HepG2 (cell line): ENCODE measurements around the gene UACA. TPM values are rescaled to one million over a fixed set of nuclear protein-coding genes. Genes with fewer than 3 reads are reported as not detected.
A peak's percentile ranks its signal among the peaks of the same experiment; 100 is the strongest.

ENCODE experiments used
- BORCS8-MEF2B ChIP-seq: sonication (generic); formaldehyde crosslinking; IDR thresholded peaks from 2 replicates; pipeline ENCODE4 v1.8.0; 2022; ENCODE audit warnings: mild to moderate bottlenecking, missing genetic modification reagents
- FOXM1 ChIP-seq: sonication (generic); formaldehyde crosslinking; IDR thresholded peaks from 2 replicates; pipeline ENCODE4 v1.5.0; 2020; ENCODE audit warnings: missing genetic modification reagents
- MIER2 ChIP-seq: IDR thresholded peaks from 2 replicates; pipeline ENCODE4 v1.6.1; 2016; ENCODE audit warnings: missing biosample characterization, missing genetic modification reagents
- MYNN ChIP-seq: sonication (generic); formaldehyde crosslinking; IDR thresholded peaks from 2 replicates; pipeline ENCODE4 v1.4.0; 2020; ENCODE audit warnings: mild to moderate bottlenecking, low read depth, missing genetic modification reagents
- NR2F1 ChIP-seq, 2 experiments: fragments of 450-650 bp in 1 of 2; formaldehyde crosslinking in 1 of 2; IDR thresholded peaks; 2 replicates each; pipeline versions ENCODE4 v1.5.0 to v1.6.1; 2016 to 2020; ENCODE audit warnings: mild to moderate bottlenecking in 1 of 2, missing compliant biosample characterization in 1 of 2, missing genetic modification reagents in 1 of 2, moderate library complexity in 1 of 2
- ZBTB21 ChIP-seq: sonication (generic); formaldehyde crosslinking; IDR thresholded peaks from 2 replicates; pipeline ENCODE4 v1.4.0; 2020; ENCODE audit warnings: missing genetic modification reagents
- ZMYM4 ChIP-seq: sonication (generic); formaldehyde crosslinking; IDR thresholded peaks from 2 replicates; pipeline ENCODE4 v1.8.1; 2023; ENCODE audit warnings: mild to moderate bottlenecking, missing genetic modification reagents
- ZNF136 ChIP-seq: sonication (generic); formaldehyde crosslinking; IDR thresholded peaks from 2 replicates; pipeline ENCODE4 v1.8.1; 2022; ENCODE audit warnings: low read depth, mild to moderate bottlenecking, moderate library complexity, missing genetic modification reagents
- ZNF235 ChIP-seq: sonication (generic); formaldehyde crosslinking; IDR thresholded peaks from 2 replicates; pipeline ENCODE4 v1.8.1; 2023; ENCODE audit warnings: mild to moderate bottlenecking, missing genetic modification reagents, borderline replicate concordance
- ZNF264 ChIP-seq: sonication (generic); formaldehyde crosslinking; IDR thresholded peaks from 2 replicates; pipeline ENCODE4 v1.4.0; 2020; ENCODE audit warnings: missing genetic modification reagents
- ZNF430 ChIP-seq: sonication (generic); formaldehyde crosslinking; IDR thresholded peaks from 2 replicates; pipeline ENCODE4 v1.9.0; 2021; ENCODE audit warnings: mild to moderate bottlenecking, missing genetic modification reagents
- ZSCAN20 ChIP-seq: sonication (generic); formaldehyde crosslinking; IDR thresholded peaks from 2 replicates; pipeline ENCODE4 v1.4.0; 2020; ENCODE audit warnings: missing genetic modification reagents, mild to moderate bottlenecking, borderline replicate concordance
- polyA plus RNA-seq, 8 experiments: library from polyadenylated mRNA; depleted of rRNA in 3 of 8; stranded (reverse) in 7 of 8; unstranded in 1 of 8; fragments of >200 nt; fragmentation: Illumina TruSeq in 4 of 8; extraction: Trizol in 4 of 8; gene quantifications; 2 replicates each; pipeline versions ENCODE4 v1.2.1 to v1.2.3, GENCODE V29; 2011 to 2016; ENCODE audit warnings: low read depth in 4 of 8, missing spikeins in 1 of 8, mixed read lengths in 1 of 8; ENCODE audit not compliant: insufficient read depth in 1 of 8
- total RNA-seq, 5 experiments: library from RNA; depleted of rRNA; stranded (reverse); fragments of >200 nt; fragmentation: Illumina TruSeq; extraction: Trizol; gene quantifications; 2 replicates each; pipeline ENCODE4 v1.2.3, GENCODE V29; 2016; ENCODE audit warnings: low read depth in 1 of 5
- TF ChIP-seq, protein P1 (sequence below): sonication (generic); formaldehyde crosslinking; IDR thresholded peaks from 2 replicates; pipeline ENCODE4 v1.4.0; 2020; ENCODE audit warnings: mild to moderate bottlenecking, missing genetic modification reagents, borderline replicate concordance
- TF ChIP-seq, protein P2 (sequence below): sonication (generic); formaldehyde crosslinking; IDR thresholded peaks from 2 replicates; pipeline ENCODE4 v1.5.0; 2020; ENCODE audit warnings: mild to moderate bottlenecking, missing genetic modification reagents, borderline replicate concordance
- TF ChIP-seq, protein P3 (sequence below), 2 experiments: sonication (generic) in 1 of 2; formaldehyde crosslinking in 1 of 2; IDR thresholded peaks; 2 replicates each; pipeline versions ENCODE4 v1.6.1 to v1.9.0; 2014 to 2022; ENCODE audit warnings: antibody characterized with exemption in 1 of 2, borderline replicate concordance in 1 of 2, inconsistent platforms in 1 of 2, low read depth in 1 of 2, missing genetic modification reagents in 1 of 2

UACA gene
- total and polyA plus RNA-seq, 2 of the 13 experiments (the other 11 are each of a cell fraction or from before 2014, with no cell fraction given), result 17.8 to 39.2 TPM

DNA sequence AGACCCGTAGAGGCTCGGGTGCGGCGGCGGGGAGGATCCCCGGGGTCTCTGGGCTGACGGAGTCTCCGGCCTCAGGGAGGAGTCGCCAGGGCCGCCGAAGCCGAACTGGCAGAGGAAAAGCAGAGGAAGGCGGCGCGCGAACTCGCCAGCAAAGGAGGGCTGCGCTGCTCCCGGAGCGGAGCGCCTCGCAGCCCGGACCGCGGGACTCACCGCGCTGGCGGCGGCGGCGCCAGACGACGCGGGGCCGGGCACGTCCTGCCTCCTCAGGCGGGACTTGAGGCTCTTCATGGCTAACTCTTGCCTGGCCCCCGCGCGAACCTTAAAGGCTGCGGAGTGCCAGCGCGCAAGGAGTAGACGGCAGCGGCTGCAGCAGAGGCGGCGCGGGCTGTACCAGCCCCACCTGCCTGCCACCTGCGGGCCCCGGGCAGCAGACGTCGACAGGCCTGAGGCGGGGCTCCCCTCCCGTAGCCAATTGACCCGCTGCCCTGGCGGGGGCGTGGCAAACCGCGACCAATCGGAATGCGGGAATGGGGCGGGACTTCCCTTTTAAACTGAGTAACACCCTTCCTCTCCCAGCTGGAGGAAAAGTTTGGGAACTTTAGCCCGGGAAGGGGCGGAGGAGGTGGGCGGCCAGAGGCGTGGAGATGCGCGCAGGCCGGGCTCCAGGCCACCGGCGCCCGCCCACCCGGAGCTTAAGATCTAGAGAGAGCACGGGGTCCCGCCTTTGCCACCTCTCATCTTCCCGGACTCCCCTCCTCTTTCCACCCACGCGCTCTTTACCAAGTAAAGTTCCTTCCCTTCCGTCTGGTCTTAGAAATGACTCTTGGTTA lies at the start of gene UACA (continued):
- TF ChIP-seq, protein P1, sequence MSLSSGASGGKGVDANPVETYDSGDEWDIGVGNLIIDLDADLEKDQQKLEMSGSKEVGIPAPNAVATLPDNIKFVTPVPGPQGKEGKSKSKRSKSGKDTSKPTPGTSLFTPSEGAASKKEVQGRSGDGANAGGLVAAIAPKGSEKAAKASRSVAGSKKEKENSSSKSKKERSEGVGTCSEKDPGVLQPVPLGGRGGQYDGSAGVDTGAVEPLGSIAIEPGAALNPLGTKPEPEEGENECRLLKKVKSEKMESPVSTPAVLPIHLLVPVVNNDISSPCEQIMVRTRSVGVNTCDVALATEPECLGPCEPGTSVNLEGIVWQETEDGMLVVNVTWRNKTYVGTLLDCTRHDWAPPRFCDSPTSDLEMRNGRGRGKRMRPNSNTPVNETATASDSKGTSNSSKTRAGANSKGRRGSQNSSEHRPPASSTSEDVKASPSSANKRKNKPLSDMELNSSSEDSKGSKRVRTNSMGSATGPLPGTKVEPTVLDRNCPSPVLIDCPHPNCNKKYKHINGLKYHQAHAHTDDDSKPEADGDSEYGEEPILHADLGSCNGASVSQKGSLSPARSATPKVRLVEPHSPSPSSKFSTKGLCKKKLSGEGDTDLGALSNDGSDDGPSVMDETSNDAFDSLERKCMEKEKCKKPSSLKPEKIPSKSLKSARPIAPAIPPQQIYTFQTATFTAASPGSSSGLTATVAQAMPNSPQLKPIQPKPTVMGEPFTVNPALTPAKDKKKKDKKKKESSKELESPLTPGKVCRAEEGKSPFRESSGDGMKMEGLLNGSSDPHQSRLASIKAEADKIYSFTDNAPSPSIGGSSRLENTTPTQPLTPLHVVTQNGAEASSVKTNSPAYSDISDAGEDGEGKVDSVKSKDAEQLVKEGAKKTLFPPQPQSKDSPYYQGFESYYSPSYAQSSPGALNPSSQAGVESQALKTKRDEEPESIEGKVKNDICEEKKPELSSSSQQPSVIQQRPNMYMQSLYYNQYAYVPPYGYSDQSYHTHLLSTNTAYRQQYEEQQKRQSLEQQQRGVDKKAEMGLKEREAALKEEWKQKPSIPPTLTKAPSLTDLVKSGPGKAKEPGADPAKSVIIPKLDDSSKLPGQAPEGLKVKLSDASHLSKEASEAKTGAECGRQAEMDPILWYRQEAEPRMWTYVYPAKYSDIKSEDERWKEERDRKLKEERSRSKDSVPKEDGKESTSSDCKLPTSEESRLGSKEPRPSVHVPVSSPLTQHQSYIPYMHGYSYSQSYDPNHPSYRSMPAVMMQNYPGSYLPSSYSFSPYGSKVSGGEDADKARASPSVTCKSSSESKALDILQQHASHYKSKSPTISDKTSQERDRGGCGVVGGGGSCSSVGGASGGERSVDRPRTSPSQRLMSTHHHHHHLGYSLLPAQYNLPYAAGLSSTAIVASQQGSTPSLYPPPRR (CRISPR knock-in tag), result no peak
- TF ChIP-seq MYNN (no peak), ZSCAN20 (CRISPR knock-in tag) (peak; percentile 17; the same call in 1 of the 2 replicates), ZNF430 (CRISPR knock-in tag) (no peak), ZNF235 (CRISPR knock-in tag) (0 out of 2 replicates have a peak, but pooled peaks have one; percentile 80), ZNF136 (CRISPR knock-in tag) (no peak), ZMYM4 (CRISPR knock-in tag) (peak; percentile 65), MIER2 (CRISPR knock-in tag) (no peak), ZNF264 (CRISPR knock-in tag) (no peak), BORCS8-MEF2B (CRISPR knock-in tag) (peak; percentile 42), NR2F1 (CRISPR knock-in tag; IDR thresholded peaks at IDR 0.05) (no peak), ZBTB21 (CRISPR knock-in tag) (no peak), FOXM1 (CRISPR knock-in tag) (0 out of 2 replicates have a peak, but pooled peaks have one; percentile 32)
- TF ChIP-seq, protein P2, sequence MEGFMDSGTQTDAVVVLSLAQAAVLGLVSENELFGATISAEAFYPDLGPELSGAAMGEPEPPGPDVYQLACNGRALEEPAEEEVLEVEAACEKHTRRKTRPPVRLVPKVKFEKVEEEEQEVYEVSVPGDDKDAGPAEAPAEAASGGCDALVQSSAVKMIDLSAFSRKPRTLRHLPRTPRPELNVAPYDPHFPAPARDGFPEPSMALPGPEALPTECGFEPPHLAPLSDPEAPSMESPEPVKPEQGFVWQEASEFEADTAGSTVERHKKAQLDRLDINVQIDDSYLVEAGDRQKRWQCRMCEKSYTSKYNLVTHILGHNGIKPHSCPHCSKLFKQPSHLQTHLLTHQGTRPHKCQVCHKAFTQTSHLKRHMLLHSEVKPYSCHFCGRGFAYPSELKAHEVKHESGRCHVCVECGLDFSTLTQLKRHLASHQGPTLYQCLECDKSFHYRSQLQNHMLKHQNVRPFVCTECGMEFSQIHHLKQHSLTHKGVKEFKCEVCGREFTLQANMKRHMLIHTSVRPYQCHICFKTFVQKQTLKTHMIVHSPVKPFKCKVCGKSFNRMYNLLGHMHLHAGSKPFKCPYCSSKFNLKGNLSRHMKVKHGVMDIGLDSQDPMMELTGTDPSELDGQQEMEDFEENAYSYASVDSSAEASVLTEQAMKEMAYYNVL, result peak; percentile 59; the same call in 1 of the 2 replicates
- TF ChIP-seq, protein P3, sequence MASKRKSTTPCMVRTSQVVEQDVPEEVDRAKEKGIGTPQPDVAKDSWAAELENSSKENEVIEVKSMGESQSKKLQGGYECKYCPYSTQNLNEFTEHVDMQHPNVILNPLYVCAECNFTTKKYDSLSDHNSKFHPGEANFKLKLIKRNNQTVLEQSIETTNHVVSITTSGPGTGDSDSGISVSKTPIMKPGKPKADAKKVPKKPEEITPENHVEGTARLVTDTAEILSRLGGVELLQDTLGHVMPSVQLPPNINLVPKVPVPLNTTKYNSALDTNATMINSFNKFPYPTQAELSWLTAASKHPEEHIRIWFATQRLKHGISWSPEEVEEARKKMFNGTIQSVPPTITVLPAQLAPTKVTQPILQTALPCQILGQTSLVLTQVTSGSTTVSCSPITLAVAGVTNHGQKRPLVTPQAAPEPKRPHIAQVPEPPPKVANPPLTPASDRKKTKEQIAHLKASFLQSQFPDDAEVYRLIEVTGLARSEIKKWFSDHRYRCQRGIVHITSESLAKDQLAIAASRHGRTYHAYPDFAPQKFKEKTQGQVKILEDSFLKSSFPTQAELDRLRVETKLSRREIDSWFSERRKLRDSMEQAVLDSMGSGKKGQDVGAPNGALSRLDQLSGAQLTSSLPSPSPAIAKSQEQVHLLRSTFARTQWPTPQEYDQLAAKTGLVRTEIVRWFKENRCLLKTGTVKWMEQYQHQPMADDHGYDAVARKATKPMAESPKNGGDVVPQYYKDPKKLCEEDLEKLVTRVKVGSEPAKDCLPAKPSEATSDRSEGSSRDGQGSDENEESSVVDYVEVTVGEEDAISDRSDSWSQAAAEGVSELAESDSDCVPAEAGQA (IDR thresholded peaks at IDR 0.05; ENCODE audit: low read depth), result no peak
- TF ChIP-seq, protein P3 (CRISPR knock-in tag; IDR thresholded peaks at IDR 0.05; ENCODE audit: borderline replicate concordance), result no peak
